ENCODE data around the gene PPP1R7. TPM values are rescaled to one million over a fixed set of nuclear protein-coding genes. Genes with fewer than 3 reads are reported as not detected.

Gene PPP1R7
- total and polyA plus RNA-seq, 9 of the 15 experiments (the other 6 are each of a cell fraction or from before 2014, with no cell fraction given): 37.5 to 75.0 (median 50.5) TPM

GRCh38 chr2:241218131-241219029 is 68.1 kb downstream of the PPP1R7 start (continued):
- TF ChIP-seq CTCF (IDR thresholded peaks at IDR 0.05 in 2 of 3, conservative IDR thresholded peaks at IDR 0.05 in 1 of 3; ENCODE audit: insufficient read depth in 2 of 3, low read depth in 1 of 3, low read length in 3 of 3) (peak in 2 of 3 experiments; percentile 30 to 41; a peak in 4 of 6 replicates), ZNF263 (CRISPR knock-in tag; IDR thresholded peaks at IDR 0.05; ENCODE audit: borderline replicate concordance) (no peak)

GRCh38 chr2:241219030-241219382 is 68.7 kb downstream of the PPP1R7 start:
- Histone ChIP-seq H3K4me1 (replicated peaks in 1 of 2; ENCODE audit: control insufficient read depth in 2 of 2, insufficient read depth in 2 of 2, low read length in 2 of 2) (peaks cover 2 to 32% of the 10 kb centered on the region in 2 experiments; a peak in 3 of 5 replicates), H3K4me2 (ENCODE audit: insufficient read depth, low read length) (peak overlapping the region; percentile 88), H3K27ac (ENCODE audit: extremely low read depth, low read depth, low read length) (peak overlapping the region; percentile 76; the same call in 2 of the 3 replicates), H3K9me3 (replicated peaks; ENCODE audit: control insufficient read depth, insufficient read depth, low read depth, low read length) (no peaks in the 10 kb centered on the region), H3K4me3 (peak overlapping the region; percentile 54), H3K79me2 (ENCODE audit: control insufficient read depth, insufficient read depth, low read length) (peaks cover 15% of the 10 kb centered on the region), H3K9me1 (ENCODE audit: control insufficient read depth, insufficient read depth, low read length) (peaks cover 5% of the 10 kb centered on the region), H3K27me3 (ENCODE audit: control insufficient read depth in 2 of 2, insufficient read depth in 2 of 2, low read length in 2 of 2) (peaks cover 0 to 10% of the 10 kb centered on the region in 2 experiments; a peak in 2 of 5 replicates), H2AFZ (ENCODE audit: low read depth, low read length) (peak overlapping the region; percentile 88; the same call in 1 of the 2 replicates), H3K9ac (ENCODE audit: insufficient read depth in 1 of 2, low read depth in 2 of 2, low read length in 2 of 2) (peak overlapping the region in 1 of 2 experiments; percentile 76; a peak in 2 of 4 replicates), H4K20me1 (replicated peaks; ENCODE audit: control insufficient read depth, insufficient read depth, low read length) (0 out of 2 replicates have a peak, but pooled peaks cover 5% of the 10 kb centered on the region), H3K36me3 (ENCODE audit: control insufficient read depth, insufficient read depth, low read length) (0 out of 3 replicates have a peak, but pooled peaks cover 3% of the 10 kb centered on the region)
- ChIA-PET POLR2A (interaction anchor here (0.6 to 1.1 kb wide), 4 partner anchors 9 to 340 kb away, joined by 3 to 7 read pairs (median 3); no protein-coding TSS in a partner anchor), CTCF (ENCODE audit: low intra/inter-chr PET ratio) (no interaction called here)
- FAIRE-seq (no peak), DNase-seq (ENCODE audit: extremely low read depth in 1 of 4, low spot score in 3 of 4) (no peak), ATAC-seq (no peak)
- BruUV-seq (replicated peaks): no TSS peak
- intact Hi-C loops (cut with micrococcal nuclease): loop anchor here (5.0 kb wide), 1 partner anchor 142 kb away; no protein-coding TSS in a partner anchor
- in situ Hi-C loops (cut with MboI): no loop called here
- 8% methylated on average over 4 of the region's 4 CpGs for WGBS (ENCODE audit: insufficient coverage, low coverage, missing lambda C conversion rate)
- TF ChIP-seq ZBTB40 (IDR thresholded peaks at IDR 0.05): 0 out of 2 replicates have a peak, but pooled peaks have one; percentile 21
- no peak for TF ChIP-seq ZBTB40 (CRISPR knock-in tag; IDR thresholded peaks at IDR 0.05)
- TF ChIP-seq CBFB (CRISPR knock-in tag; IDR thresholded peaks at IDR 0.05): no peak
- 0 out of 4 replicates have a peak, but pooled peaks of 1 of the 2 experiments have one; percentile 13 for TF ChIP-seq HDAC1 (IDR thresholded peaks at IDR 0.05)

All from K562 (cell line).